Measurements from ENCODE around the gene OR4C12.
"Not testable (repeated sequence)": the region's sequence is repeated elsewhere in the genome, so short reads cannot be mapped to it uniquely, and the experiment has no call there.

The OR4C12 gene

GRCh38 chr11:49982435-49982834 lies at the start of gene OR4C12:
TSS of gene OR4C12 (minus strand) at chr11:49982535. CDS start at chr11:49982501, 34 bp downstream.
- DNase-seq: not testable (repeated sequence)

GRCh38 chr11:50030193-50030592 lies 47.9 kb upstream of the OR4C12 start:
- DNase-seq: no peak

- peak; percentile 45 for DNase-seq
Observed at GRCh38 chr11:49995565-49995964, 13.2 kb upstream of the OR4C12 start.

GRCh38 chr11:49973439-49973838 lies 8.9 kb downstream of the OR4C12 start:
- DNase-seq: not testable (repeated sequence)

- no peak for DNase-seq
Observed at GRCh38 chr11:49952091-49952490, 30.2 kb downstream of the OR4C12 start, which contains the start of gene OR4C13. TSS of gene OR4C13 (plus strand) at chr11:49952391. CDS start at chr11:49952423, 32 bp downstream.

GRCh38 chr11:49948701-49949100 lies 33.6 kb downstream of the OR4C12 start:
- not testable (repeated sequence) for DNase-seq
